ENCODE measurements around the gene IL22RA1.

- TF ChIP-seq CTCF (IDR thresholded peaks at IDR 0.05; ENCODE audit: poor library complexity, severe bottlenecking) (no peak), EZH2 (IDR thresholded peaks at IDR 0.05; ENCODE audit: borderline replicate concordance, insufficient read depth, low read length, poor library complexity, severe bottlenecking) (no peak), RAD21 (conservative IDR thresholded peaks at IDR 0.05) (no peak)
Observed at GRCh38 chr1:24126672-24127023, 16.3 kb downstream of the IL22RA1 start.
